Activated CD4-positive, alpha-beta T cell treated with anti-CD3 and anti-CD28 coated beads for 4 hours (primary cell): ENCODE measurements around the gene TLN1.
A peak's percentile ranks its signal among the peaks of the same experiment; 100 is the strongest.

Source experiments
- DNase-seq, 2 donors: peaks; one replicate each; pipeline ENCODE4 v3.0.0-alpha.2; 2020

TLN1 gene

DNA sequence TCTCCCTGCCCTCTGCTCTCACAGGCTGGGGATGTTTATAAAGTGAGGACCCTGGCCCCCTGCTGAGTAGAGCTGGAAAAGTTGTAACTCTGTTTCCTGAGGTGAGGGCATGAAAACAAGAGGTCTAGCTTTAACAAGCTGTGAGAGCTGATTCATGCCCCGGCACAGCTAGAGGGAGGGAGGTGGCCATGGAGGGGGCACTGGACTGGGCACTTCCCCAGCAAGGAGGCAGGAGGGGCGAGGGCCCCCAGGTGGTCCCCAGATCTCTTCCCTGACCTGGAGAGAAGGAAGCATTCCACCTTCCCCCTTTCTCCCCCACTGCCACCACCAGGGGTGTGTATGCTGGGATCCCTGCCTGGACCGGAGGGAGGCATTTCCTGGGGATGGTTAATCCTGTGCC, 22.3 kb upstream of the TLN1 start, which contains the start of gene MSMP:
TSS of gene MSMP (minus strand) at position 13 of the 400 bp plus-strand sequence. CDS start 147 bp downstream, outside the sequence.
- DNase-seq = no peak

DNA sequence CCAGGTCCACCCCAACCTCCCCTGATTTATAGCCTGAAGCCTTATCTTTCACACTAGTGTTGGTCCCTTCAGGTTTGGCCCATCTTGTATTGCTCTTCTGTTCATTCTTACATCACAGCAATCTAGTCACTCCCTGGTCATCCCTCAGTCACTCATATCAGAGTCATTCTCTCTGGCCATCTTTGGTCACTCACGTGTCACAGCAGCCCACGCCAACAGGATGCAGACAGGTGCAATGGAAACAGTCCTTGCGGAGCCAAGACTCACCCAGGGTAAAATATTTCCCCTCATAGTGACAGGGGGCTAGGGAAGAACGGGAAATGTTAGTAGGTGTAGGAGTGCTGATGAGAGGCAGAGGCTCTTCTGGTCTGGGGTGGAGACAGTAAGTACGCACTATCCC, 21.5 kb upstream of the TLN1 start:
- DNase-seq = no peak

DNA sequence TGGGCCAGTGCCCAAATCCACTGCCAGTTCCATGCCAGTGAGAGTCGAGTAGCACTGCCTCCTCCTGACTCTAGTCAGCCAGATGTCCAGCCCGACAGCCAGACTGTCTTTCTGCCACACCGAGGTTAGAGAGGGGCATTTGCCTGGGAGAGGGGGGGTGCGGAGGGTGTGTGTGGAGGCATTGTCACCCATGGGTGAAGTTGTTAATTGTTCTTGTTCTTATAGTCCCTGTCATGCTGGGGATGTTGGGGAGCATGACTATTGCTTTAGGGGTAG, 18.2 kb upstream of the TLN1 start:
- no peak for DNase-seq

DNA sequence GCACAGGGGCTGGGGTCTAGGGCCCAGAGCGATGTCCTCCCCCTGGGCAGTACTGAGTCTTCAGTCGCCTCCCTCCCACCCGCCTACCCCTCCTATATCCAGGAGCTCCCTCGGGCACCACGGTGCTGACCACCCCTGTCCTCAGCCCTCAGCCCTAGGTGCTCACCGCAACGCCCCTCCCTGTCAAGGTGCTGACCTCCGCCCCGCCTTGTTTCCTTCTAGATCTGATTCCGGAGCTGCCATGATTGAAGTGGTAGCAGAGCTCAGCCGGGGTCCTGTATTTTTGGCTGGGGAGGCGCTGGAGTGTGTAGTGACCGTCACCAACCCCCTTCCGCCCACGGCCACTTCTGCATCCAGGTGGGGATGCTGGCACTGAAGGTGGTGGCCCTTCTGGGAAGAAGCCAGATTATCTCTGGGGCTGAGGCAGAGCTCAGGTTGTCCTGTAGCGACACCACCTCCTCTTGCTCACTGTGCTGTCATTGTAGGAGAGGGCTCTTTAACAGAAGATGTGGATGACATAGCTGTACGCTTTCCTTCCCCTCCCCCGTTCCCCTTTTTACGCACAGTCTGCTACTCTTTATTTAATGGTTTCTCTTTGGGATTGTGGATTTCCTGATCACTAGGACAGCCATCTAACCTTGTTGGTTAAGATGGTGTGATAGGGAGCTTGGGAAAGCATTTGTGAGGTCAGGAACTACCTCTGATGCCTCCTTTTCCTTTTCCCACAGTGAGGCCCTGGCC, 17.7 kb upstream of the TLN1 start:
- peak; percentile 31 to 36 for DNase-seq

DNA sequence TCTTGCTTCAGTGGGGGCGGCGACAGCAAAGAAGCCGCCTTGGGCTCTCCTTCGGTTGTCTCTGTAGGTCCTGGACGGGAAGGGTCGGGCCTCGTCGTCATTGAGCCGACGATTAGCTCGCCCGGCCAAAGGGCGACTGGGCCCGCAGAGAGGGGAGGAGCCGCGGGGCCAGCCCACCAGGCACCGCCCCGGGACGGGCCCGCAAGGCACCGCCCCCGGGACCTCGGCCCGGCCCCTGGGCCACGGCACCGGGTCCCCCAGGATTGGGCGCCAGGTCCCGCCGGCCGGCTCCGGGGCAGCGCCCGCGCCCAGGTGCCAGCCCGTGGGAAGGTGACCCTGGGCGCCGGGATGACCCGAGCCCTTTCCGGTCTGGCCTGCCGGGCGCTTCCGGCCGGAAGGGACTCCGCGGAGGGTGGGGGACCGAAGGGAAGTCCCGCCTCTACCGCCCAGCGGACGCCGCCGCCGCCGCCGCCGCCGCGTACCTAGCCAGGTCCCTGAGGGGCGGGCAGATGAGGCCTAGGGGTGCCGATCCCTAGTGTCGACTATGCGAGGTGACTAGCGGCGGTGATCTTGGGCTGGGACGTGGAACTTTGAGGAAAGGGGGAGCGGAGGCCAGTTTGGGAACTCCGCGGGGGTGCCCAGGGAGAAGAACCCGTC, 17.0 kb upstream of the TLN1 start, which contains the start of the genes GBA2 and RGP1:
TSS of gene GBA2 (minus strand) at position 371 of the 657 bp plus-strand sequence. CDS start 524 bp downstream, outside the sequence.
TSS of gene RGP1 (plus strand) at position 430 of the 657 bp plus-strand sequence. CDS start 469 bp downstream, outside the sequence.
- peak; percentile 52 to 66 for DNase-seq

DNA sequence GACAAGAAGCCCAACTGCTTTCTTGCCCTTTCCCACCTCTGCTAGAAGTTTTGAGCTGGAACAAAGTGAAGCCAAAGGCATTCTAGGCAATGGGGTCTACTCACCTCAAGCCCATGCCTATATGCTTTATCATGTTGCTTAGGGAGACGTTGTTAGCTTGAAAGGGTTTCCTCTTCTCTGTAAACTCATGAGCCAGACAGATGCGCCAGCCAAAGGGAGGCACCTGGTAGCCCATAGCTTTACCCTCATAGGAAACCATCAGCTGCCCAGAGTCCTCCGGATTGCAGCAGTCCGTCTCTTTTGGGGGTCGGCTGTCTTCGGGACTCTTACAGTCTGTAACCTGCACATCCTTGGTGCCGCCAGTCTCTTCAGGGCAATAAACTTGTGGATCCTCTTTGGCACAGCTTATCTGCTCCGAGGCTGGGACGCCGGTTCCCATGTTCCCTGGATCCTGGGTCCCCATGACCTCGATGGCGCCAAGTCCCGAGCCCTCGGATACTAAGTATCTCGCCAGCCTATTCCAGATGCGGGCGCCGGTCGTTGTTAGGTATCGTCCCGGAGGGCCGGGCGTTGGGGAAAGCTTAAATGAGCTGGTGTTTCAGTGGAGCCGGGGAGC, 16.4 kb upstream of the TLN1 start:
- no peak for DNase-seq

DNA sequence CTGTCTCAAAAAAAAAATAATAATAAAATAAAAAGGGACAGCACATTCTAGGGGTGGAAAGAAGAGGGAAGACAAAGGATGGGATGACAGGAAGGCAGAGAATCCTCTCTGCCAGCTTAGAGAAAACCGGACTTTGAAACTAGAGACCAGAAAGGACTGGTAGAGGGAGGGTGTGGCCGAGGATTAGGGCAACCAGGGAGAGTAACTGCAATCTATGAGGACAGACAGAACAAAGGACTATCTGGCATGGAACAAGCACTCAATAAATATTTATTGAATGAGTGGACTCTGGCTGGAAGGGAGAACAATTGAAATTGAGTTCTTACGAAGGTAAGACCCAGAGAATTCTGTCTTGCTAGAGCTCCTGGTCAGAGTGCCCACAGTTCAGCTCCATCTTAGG, 14.6 kb upstream of the TLN1 start:
- DNase-seq = no peak

DNA sequence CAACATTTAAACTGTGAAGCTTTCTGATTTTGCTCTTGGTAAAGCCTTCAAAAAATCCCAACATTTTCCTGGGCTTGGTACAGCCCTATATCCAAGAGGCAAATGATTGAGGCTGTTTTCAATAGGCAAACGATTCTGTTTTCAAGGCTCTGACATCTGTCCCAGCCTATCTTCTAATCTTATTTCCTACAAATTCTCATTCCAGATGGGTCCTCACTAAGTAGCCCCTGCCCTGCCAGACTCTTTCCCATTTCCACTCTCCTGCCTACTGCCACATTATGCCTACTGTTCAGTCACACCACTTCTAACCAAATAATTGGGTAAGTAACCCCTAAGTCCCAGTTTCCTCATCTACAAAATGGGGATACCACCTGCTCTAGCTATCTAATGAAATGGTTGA, 13.6 kb upstream of the TLN1 start:
- DNase-seq = no peak

DNA sequence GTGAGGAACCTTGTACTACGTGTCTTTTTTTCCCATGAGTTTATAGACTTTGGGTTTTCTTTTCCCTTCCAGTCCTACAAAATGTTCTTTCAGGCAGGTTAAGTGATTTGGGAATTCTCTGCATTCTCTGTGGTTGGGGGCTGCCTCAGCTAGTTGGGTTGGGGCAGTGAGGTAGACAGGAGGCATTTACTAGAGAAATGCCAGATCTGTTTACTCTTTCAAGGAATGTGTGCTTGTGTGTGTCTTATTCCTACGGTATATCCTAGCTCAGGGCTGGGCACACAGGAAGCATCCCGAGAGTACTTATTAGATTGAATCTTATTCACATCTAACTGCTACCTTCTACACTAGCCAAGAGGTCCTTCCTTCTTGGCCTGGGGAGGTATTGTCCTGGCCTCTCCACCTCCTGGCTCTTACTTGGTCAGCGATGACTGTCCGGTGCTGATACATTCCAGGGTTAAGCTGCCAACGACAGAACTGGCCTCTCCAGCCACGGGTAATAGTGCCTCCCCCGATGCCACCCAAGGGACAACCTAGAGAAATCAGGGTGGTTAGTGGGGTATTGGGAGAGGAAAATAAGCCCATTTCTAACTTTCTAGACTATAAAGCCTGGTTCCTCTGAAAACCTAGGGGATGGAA, 12.0 kb upstream of the TLN1 start:
- DNase-seq = no peak

DNA sequence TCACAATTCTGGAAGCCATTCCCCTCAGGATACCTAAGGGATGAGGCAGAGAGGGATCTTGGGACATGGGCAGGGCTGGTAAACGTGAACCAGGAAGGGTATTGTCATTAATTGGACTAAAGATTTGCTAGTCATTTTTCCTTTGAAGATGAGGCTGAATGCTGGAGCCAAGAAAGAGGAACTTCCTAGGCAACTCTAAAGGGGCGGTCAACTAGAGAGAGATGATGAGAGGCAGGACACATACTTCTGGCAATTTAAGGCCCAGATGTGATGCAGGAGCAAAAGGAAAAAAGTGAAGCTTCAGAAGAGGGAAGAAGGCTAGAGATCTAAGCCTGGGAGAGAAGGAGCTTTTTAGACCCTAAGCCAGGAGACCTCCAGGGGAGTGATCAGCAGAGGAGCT, 11.5 kb upstream of the TLN1 start:
- no peak for DNase-seq

DNA sequence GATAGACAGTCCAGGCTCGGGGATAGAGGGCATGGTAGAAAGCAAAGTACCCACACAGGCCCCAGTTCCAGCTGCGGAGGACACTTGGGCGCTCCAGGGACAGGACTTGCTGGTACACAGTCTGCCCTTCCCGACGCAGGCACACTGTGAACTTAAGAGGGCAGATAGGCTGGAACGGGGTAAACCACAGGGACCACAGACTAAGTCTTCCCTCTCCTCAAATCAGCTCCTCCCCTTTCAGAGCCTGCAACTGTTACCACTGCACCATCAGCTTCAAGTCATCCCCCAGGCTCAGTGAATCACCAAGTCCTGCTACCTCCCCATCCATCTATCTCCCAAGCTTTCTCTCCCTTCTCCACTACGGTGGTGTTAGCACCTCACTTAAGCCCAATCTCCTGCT, 9.7 kb upstream of the TLN1 start:
- no peak for DNase-seq

DNA sequence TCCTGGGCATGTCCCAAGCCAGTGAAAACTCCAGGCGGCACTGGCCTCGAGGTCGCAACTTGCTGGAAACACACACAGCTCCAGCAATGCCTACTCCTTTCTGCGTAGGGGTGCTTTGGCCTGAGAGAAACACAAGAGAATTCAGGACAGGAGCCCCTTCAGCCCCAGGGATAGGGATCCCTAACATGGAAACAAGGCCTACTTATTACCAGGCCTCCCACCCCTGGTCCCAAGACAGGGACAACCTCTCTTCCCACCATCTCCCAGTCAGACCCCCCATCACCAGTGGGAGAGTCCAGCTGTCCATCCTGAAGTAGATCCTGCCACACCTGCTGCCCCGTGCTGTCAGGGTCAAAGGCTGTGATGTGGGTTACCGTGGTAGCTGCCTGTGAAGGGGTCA, 8.2 kb upstream of the TLN1 start:
- no peak for DNase-seq

DNA sequence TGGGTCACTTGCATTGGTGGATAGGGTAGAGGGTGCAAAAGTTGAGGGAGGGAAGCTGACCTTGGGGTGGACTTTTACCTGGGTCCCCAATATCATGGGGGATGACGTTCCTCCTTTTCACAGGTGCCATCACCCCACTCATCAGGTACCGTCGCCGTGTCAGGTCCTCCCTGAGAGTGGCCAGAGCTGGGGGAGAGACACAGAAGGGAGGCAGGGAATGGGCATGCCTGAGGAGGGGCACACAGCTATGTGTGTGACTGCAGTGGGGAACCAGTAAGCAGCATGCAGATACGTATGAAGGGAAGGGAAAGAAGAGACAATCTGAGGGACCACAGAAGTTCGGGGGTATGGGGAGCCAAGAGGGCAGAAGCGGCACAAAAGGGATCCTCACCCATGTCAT, 6.9 kb upstream of the TLN1 start:
- no peak for DNase-seq

DNA sequence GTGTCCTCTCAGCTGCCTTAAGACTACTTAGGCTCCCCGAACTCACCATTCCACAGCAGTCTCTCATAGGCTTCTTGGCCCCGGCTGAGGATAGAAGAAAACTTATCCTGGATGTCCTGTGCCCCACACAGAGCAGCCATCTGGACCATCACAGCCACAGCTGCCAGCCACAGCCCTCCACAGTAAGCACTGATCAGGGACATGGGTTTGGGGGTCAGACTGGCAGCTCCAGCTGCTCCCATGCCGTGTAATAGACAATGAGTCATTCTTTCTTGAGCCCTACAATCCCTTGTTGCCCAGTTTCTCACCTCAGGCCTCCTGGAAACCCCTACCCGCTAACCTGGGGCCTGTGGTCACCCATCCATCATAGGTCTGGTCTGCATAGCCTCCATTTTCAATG, 6.2 kb upstream of the TLN1 start:
- DNase-seq = no peak

DNA sequence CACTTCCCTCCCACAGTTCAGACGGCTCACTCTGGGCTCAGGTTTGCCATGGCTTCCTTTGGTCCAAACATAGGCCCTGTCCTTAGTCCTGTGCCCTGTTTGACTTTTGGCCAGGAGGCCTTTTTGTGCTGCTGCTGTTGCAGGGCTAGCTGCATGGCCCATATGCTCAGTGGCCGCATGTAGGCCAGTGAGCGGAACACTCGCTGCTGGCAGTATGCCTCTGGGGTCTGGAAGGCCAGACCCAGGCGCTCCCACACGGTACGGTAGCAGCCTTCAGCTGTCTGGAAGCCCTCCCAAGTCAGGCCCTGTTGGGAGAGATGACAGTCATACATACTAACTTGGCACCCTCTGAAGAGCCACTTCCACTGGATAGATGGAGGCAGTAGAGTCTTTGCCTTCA, 5.1 kb upstream of the TLN1 start:
- DNase-seq = no peak

DNA sequence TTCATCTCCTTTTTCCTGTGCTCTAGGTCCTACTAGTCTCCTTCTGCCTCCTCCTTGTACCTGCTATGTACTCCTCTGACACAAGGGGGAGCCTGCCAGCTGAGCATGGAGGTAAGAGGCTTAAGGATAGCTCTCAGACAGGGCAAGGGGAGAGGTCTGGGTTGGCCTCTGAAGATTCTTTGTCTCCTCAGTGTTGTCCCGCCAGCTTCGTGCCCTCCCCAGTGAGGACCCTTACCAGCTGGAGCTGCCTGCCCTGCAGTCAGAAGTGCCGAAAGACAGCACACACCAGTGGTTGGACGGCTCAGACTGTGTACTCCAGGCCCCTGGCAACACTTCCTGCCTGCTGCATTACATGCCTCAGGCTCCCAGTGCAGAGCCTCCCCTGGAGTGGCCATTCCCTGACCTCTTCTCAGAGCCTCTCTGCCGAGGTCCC, 4.2 kb upstream of the TLN1 start:
- DNase-seq = peak; percentile 66 to 74

DNA sequence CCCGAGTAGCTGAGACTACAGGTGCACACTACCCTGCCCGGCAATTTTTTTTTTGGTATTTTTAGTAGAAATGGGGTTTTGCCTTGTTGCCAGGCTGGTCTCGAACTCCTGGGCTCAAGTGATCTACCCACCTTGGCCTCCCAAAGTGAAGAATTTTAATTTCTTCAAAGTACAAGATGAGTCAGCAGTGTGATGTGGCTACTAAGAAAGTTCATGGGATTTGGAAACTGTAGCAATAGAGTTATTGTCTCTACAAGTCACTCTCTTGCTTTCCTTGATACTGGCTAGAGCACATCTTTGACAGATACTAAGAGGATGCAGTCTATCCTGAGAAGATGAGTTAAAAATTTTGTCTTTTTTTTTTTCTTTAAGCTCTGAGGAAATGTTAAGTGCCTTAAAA, 2.1 kb upstream of the TLN1 start:
- no peak for DNase-seq

DNA sequence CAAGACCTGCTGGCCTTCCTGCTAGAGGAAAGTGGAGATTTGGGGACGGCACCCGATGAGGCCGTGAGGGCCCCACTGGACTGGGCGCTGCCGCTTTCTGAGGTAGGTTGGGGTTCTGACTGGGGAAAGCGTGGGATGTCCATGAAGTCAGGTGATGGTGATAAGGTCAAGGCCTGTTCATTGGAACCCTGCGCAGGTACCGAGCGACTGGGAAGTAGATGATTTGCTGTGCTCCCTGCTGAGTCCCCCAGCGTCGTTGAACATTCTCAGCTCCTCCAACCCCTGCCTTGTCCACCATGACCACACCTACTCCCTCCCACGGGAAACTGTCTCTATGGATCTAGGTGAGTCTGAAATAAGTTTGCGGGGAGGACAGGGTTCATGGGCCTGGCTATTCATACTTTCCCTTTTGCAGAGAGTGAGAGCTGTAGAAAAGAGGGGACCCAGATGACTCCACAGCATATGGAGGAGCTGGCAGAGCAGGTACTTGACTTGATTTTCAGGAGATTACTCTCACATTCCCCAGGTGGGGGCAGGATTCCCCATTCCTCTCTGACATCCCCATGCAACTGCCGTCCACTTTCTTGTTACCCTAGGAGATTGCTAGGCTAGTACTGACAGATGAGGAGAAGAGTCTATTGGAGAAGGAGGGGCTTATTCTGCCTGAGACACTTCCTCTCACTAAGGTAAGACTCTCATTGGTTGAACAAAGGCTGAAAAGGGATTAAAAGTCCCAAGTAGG, 976 bp upstream of the TLN1 start:
- peak; percentile 21 to 23 for DNase-seq

DNA sequence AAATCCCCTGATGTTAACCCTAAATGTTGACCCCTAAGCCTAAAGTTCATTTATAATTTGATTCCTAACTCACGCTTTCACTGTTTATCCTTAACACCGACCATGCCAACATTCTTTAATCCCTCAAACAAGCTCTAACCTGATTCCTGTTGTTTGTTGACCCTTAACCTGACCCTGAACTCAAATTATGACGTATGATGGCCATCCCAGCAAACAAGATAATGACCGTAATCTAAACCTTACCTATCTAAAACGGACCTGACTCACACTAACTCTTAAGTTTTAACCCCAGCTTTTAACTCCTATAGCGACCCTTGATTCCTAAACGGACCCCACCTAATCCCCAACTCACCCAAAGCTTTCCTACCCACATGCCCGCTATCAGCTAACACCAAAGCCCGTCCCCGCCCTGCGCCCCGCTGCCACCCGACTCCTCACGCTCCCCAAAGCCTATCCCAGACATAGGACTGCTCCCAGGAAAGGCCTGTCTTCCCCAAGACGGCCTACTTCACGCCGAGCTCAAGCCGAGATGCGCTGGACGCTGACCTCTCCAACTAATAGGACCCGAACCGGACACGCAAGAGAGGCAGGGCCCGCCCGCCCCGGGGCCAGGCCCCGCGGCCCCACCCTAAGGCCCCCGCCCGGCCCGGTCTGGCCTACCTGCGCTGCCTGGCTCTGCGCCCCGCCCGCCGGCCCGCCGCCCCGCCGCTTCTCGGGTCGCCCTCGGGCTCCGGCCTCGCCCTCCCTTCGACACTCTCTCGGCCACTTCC, 395 bp downstream of the TLN1 start:
- DNase-seq = no peak

DNA sequence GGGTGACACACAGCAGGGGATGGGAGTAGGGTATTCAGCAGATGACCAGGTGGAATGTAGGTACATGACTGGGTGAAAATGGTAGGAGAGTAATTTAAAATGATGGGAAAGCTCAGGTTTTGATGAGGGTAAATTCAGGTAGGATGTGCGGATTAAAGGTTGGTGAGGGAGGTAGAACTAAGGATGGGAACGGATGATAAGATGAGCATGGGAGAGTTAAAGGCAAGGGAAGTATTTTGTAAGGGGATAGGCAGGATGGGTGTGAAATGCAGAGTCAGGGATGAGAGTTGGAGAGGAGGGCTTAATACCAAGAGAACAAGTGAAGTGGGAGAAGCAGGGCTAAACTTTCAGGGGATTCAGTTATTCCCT, 1.5 kb downstream of the TLN1 start:
- no peak for DNase-seq

DNA sequence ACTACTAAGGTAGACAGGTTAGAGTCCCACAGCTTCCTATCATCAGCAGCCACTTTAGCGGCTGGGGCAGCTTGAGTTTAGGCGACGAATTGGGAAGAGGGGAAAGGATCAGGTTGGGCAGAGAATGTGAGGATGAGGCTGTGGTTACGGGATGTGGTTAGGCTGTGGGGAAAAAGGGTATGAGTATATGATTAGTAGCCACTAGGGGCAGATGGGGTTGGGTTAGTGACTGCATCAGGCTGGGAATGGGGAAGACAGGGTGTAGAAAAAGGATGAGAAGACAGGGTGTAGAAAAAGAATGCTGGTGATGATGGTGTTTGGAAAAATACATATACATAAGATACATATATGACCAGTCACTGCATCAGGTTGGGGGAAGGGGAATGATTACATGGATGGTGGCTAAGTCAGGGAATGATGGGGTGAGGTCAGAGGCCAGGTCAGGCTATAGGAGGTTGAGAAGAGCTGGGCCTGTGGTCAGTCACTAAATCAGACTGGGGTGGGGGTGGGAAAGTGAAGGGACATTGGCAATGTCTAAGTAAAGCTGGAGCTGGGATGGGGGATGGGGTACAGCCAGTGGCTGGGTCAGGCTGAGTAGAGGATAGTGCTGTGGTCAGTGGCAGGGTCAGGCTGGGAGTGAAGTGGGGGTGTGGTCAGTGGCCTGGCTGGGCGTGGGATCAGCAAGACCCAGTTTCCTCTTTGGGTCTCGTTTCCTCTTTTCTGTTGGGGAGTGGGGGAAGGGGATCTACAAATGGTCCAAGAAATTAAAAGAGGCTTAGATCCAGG, 2.1 kb downstream of the TLN1 start:
- DNase-seq = peak in 1 of 2 donors; percentile 21
